OCI-LY7 (cell line): ENCODE results near the gene SSBP4. TPM values are rescaled to one million over a fixed set of nuclear protein-coding genes. Genes with fewer than 3 reads are reported as not detected.

ENCODE experiments used
- Bru-seq: library from RNA; stranded (reverse); fragments of 400-500 nt; gene quantifications from one replicate; lab custom pipeline; 2021; lab: Mats Ljungman, UMichigan
- BruChase-seq, 2 experiments: library from RNA; stranded (reverse); fragments of 400-500 nt; gene quantifications; one replicate each; lab custom pipeline; 2021; lab: Mats Ljungman, UMichigan
- BruUV-seq: library from RNA; stranded (reverse); fragments of 400-500 nt; replicated peaks from 2 replicates; lab custom pipeline; 2021; lab: Mats Ljungman, UMichigan
- CTCF ChIA-PET: fragments of 300-600 bp; sonication (Branson Sonifier 250); formaldehyde crosslinking; loops from one replicate; lab custom pipeline; 2022; ENCODE audit warnings: antibody characterized with exemption; ENCODE audit not compliant: unreplicated experiment; lab: Charles Lee
- POLR2A ChIA-PET: fragments of 300-600 bp; sonication (Branson Sonifier 250); formaldehyde crosslinking; loops from one replicate; lab custom pipeline; 2022; ENCODE audit warnings: antibody characterized with exemption; lab: Charles Lee
- DNase-seq: peaks from one replicate; pipeline ENCODE4 v3.0.0-alpha.2; 2015; ENCODE audit warnings: low spot score
- H2AFZ ChIP-seq: fragments of 200-600 bp; sonication (generic), shearing (Covaris generic); 2 replicates; pipeline ENCODE4 v1.6.1; 2014; ENCODE audit warnings: mild to moderate bottlenecking, antibody characterized with exemption, low read length, moderate library complexity
- H3K27ac ChIP-seq: fragments of 200-600 bp; sonication (generic); 2 replicates; pipeline ENCODE4 v1.5.1; 2014; ENCODE audit warnings: mixed run types, low read depth, mild to moderate bottlenecking, moderate library complexity, low read length, inconsistent platforms; ENCODE audit not compliant: poor library complexity, severe bottlenecking
- H3K36me3 ChIP-seq: fragments of 200-600 bp; sonication (generic); 2 replicates; pipeline ENCODE4 v1.6.1; 2014; ENCODE audit warnings: mild to moderate bottlenecking, antibody characterized with exemption, low read length, moderate library complexity, mixed read lengths; ENCODE audit not compliant: insufficient read depth
- H3K4me1 ChIP-seq: fragments of 200-600 bp; sonication (generic); 2 replicates; pipeline ENCODE4 v1.5.1; 2014; ENCODE audit warnings: mild to moderate bottlenecking, low read length; ENCODE audit not compliant: insufficient read depth, poor library complexity, severe bottlenecking
- H3K4me2 ChIP-seq: fragments of 200-600 bp; sonication (generic); 2 replicates; pipeline ENCODE4 v1.6.1; 2014; ENCODE audit warnings: mild to moderate bottlenecking, low read length
- H3K4me3 ChIP-seq: fragments of 200-600 bp; sonication (generic); 2 replicates; pipeline ENCODE4 v1.5.1; 2014; ENCODE audit warnings: mild to moderate bottlenecking, low read depth, low read length; ENCODE audit not compliant: poor library complexity, severe bottlenecking
- H3K79me2 ChIP-seq: fragments of 200-600 bp; sonication (generic); 2 replicates; pipeline ENCODE4 v1.6.1; 2016; ENCODE audit warnings: low read depth, mild to moderate bottlenecking, low read length, moderate library complexity, mixed read lengths; ENCODE audit not compliant: insufficient read depth
- H3K9me2 ChIP-seq: fragments of 200-600 bp; sonication (generic); 2 replicates; pipeline ENCODE4 v1.6.1; 2016; ENCODE audit warnings: mild to moderate bottlenecking, low read length, mixed read lengths; ENCODE audit not compliant: insufficient read depth
- H3K9me3 ChIP-seq: fragments of 200-600 bp; sonication (generic); 2 replicates; pipeline ENCODE4 v1.6.1; 2014; ENCODE audit warnings: mild to moderate bottlenecking, mixed run types, low read length, mixed read lengths
- H4K20me1 ChIP-seq: fragments of 200-600 bp; sonication (generic); 2 replicates; pipeline ENCODE4 v1.6.1; 2014; ENCODE audit warnings: mild to moderate bottlenecking, antibody characterized with exemption, low read length, moderate library complexity, mixed read lengths; ENCODE audit not compliant: insufficient read depth
- EZH2phosphoT487 ChIP-seq: fragments of 200-600 bp; sonication (generic); IDR thresholded peaks from 2 replicates; pipeline ENCODE4 v1.6.1; 2018; ENCODE audit warnings: low read depth, borderline replicate concordance, mild to moderate bottlenecking, mixed run types, antibody characterized with exemption, low read length, moderate library complexity, mixed read lengths
- intact Hi-C: fragments of 100-400 bp; cut with micrococcal nuclease; formaldehyde crosslinking; loops from one replicate; pipeline ENCODE4 v1.10.0; 2022; ENCODE audit not compliant: unreplicated experiment
- long read RNA-seq: library from polyadenylated mRNA; stranded (forward); transcript quantifications from one replicate; pipeline ENCODE4 v2.0.0, GENCODE V29; 2022
- total RNA-seq, 2 experiments: library from RNA; depleted of rRNA in 1 of 2; stranded (reverse); fragments of >200 nt in 1 of 2; shearing (Covaris generic) in 1 of 2; gene quantifications; 2 replicates each; pipeline ENCODE4 v1.2.3, GENCODE V29; 2014 to 2022
- TF ChIP-seq, protein P1 (sequence below): fragments of 200-600 bp; sonication (generic); conservative IDR thresholded peaks from 2 replicates; pipeline ENCODE4 v1.5.1; 2014; ENCODE audit warnings: mild to moderate bottlenecking, antibody characterized with exemption, low read length, moderate library complexity, mixed read lengths

The SSBP4 gene
- 54.8 and 92.9 TPM in 2 replicates for total RNA-seq (2014; rRNA removed; shearing (Covaris generic))
- total RNA-seq (2022) = 97.5 and 117 TPM in 2 replicates
- percentile 60 among the genes with signal in this experiment for Bru-seq, nascent RNA
- percentile 77 among the genes with signal in this experiment for BruChase-seq, experiment 1, labeled RNA remaining after a 6-hour chase
- percentile 71 among the genes with signal in this experiment for BruChase-seq, experiment 2, labeled RNA remaining after a 2-hour chase
- long read RNA-seq, transcript SSBP4-206 (3 exons, 793 nt) = minor isoform, 7 of 267 reads
- long read RNA-seq, transcript SSBP4-202 (17 exons, 1,721 nt) = minor isoform, 52 of 267 reads
- long read RNA-seq, transcript SSBP4-201 (18 exons, 1,768 nt) = major isoform, 56 of 267 reads
- long read RNA-seq, partial matches to known transcripts = 56 of 267 reads
- long read RNA-seq, other reads (novel, unspliced or antisense) = 95 of 267 reads

DNA sequence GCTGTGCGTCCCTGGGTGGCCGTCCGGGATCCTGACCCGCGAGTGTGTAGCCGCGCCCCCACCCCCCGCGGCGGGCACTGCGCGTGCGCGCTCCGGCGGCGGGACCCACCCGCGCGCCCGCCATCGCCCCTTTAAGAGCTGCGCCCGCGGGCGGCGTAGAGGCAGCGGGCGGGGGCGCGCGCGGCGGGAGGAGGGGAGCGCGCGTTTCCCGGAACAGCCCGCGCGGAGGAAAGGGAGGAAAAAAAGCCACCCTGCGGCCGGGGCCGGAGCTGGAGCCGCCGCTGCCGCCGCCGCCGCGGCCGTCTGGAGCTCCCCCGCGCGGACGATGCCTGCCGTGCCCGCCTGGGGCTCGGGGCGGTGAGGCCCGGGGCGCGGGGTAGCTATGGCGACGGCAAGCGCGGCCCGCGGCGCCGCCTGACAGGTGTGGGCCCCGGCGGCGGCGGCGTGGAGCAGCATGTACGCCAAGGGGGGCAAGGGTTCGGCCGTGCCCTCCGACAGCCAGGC is at the start of gene SSBP4:
Gene SSBP4 (plus strand): TSS at position 204 of the 504 bp plus-strand sequence. CDS start 251 bp downstream, at position 455.
- H4K20me1 ChIP-seq = no peaks in the 10 kb centered on the region
- H3K36me3 ChIP-seq = no peaks in the 10 kb centered on the region
- peak within 1 kb of the TSS; percentile 33 for H3K27ac ChIP-seq
- H3K4me3 ChIP-seq = peak within 1 kb of the TSS; percentile 76
- CTCF ChIA-PET = interaction anchor here (0.6 to 0.8 kb wide), 2 partner anchors 21 to 97 kb away, joined by 3 to 4 read pairs; no protein-coding TSS in a partner anchor
- POLR2A ChIA-PET = interaction anchor here (0.5 to 1.9 kb wide), 4 partner anchors 63 to 139 kb away, joined by 3 to 8 read pairs (median 4); partner anchors contain the start of genes JUND and LSM4
- H3K4me2 ChIP-seq = peak within 1 kb of the TSS; percentile 71
- no peak for TF ChIP-seq EZH2phosphoT487
- TF ChIP-seq, protein P1, sequence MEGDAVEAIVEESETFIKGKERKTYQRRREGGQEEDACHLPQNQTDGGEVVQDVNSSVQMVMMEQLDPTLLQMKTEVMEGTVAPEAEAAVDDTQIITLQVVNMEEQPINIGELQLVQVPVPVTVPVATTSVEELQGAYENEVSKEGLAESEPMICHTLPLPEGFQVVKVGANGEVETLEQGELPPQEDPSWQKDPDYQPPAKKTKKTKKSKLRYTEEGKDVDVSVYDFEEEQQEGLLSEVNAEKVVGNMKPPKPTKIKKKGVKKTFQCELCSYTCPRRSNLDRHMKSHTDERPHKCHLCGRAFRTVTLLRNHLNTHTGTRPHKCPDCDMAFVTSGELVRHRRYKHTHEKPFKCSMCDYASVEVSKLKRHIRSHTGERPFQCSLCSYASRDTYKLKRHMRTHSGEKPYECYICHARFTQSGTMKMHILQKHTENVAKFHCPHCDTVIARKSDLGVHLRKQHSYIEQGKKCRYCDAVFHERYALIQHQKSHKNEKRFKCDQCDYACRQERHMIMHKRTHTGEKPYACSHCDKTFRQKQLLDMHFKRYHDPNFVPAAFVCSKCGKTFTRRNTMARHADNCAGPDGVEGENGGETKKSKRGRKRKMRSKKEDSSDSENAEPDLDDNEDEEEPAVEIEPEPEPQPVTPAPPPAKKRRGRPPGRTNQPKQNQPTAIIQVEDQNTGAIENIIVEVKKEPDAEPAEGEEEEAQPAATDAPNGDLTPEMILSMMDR = no peak; the same call in none of the 2 replicates
- DNase-seq = peak; percentile 88
- BruUV-seq = no TSS peak
- intact Hi-C loops = no loop called here
- peak within 1 kb of the TSS; percentile 16; the same call in 1 of the 2 replicates for H2AFZ ChIP-seq
- H3K9me2 ChIP-seq = no peaks in the 10 kb centered on the region
- peaks cover 19% of the 10 kb centered on the region; the same call in 1 of the 2 replicates for H3K79me2 ChIP-seq
- no peaks in the 10 kb centered on the region for H3K9me3 ChIP-seq
- H3K4me1 ChIP-seq = peaks cover 87% of the 10 kb centered on the region

DNA sequence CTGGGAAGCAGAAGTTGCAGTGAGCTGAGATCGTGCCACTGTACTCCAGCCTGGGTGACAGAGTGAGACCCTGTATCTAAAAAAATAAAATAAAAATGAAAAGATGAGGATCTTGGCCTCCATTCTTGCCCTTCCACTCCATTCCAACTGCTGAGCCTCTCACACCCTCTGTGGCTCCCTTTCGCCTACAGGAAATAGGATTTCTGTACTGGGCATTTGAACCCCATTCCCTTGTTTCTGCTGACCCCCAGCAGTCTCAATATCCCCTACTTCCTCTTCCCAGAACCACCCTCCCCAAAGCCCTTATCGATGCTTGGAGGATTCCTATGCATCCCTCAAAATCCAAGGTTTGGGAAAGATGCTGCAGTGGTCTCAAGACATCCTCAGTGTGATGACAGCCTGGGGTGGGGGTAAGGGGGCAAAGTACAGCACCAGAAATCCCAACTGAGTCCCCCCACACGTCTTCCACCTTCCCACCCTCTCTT is 45.7 kb upstream of the SSBP4 start:
- H3K9me2 ChIP-seq = no peaks in the 10 kb centered on the region
- peak overlapping the region; percentile 92; the same call in 1 of the 2 replicates for H2AFZ ChIP-seq
- H3K27ac ChIP-seq = no peak overlapping the region
- H4K20me1 ChIP-seq = no peaks in the 10 kb centered on the region
- DNase-seq = no peak
- H3K4me2 ChIP-seq = no peak overlapping the region
- ChIA-PET POLR2A (no interaction called here), CTCF (no interaction called here)
- no TSS peak for BruUV-seq
- intact Hi-C loops = no loop called here
- TF ChIP-seq, protein P1 = no peak
- no peak for TF ChIP-seq EZH2phosphoT487
- peaks cover 15% of the 10 kb centered on the region for H3K4me1 ChIP-seq
- no peak overlapping the region for H3K4me3 ChIP-seq
- H3K79me2 ChIP-seq = no peaks in the 10 kb centered on the region
- H3K9me3 ChIP-seq = no peaks in the 10 kb centered on the region
- no peaks in the 10 kb centered on the region for H3K36me3 ChIP-seq
